Activated CD8-positive, alpha-beta memory T cell treated with anti-CD3 and anti-CD28 coated beads for 36 hours (primary cell): ENCODE results near the gene RIMKLB. TPM values are rescaled to one million over a fixed set of nuclear protein-coding genes. Genes with fewer than 3 reads are reported as not detected.
"Not testable (repeated sequence)": the region's sequence is repeated elsewhere in the genome, so short reads cannot be mapped to it uniquely, and the experiment has no call there.

Experiments
- CTCF ChIA-PET: fragments of 350-600 bp; sonication (Branson Sonifier 250); formaldehyde crosslinking; loops from one replicate; lab custom pipeline; 2021; ENCODE audit warnings: antibody characterized with exemption; lab: Charles Lee
- POLR2A ChIA-PET: fragments of 350-600 bp; sonication (Branson Sonifier 250); formaldehyde crosslinking; loops from one replicate; lab custom pipeline; 2021; ENCODE audit warnings: antibody characterized with exemption; lab: Charles Lee
- total RNA-seq, 2 experiments: library from RNA; stranded (reverse); gene quantifications; one replicate each; pipeline ENCODE4 v1.2.3, GENCODE V29; 2021

The RIMKLB gene
- total RNA-seq, 2 experiments from 2014 or later, result 4.4 to 4.9 TPM

GRCh38 chr12:8801213-8801612 lies 103.4 kb downstream of the RIMKLB start:
- CTCF ChIA-PET, POLR2A ChIA-PET: not testable (repeated sequence)

- CTCF ChIA-PET, POLR2A ChIA-PET: not testable (repeated sequence)
Measured at GRCh38 chr12:8804833-8805232, 107.0 kb downstream of the RIMKLB start.

DNA sequence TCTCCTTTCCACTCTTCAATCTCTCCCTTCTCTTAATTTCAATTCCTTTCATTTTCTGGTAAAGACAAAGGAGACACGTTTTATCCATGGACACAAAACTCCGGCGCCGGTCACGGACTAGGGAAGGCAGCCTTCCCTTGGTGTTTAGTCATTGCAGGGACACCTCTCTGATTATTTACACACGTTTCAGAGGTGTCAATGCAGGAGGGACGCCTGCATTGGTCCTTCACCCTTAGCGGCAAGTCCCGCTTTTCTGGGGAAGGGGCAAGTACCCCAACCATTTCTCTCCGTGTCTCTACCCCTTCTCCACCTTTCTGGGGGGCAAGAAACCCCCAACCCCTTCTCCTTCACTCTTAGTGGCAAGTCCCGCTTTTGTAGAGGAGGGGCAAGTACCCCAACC lies 107.7 kb downstream of the RIMKLB start:
- POLR2A ChIA-PET, CTCF ChIA-PET: not testable (repeated sequence)

- POLR2A ChIA-PET, CTCF ChIA-PET: not testable (repeated sequence)
Measured at GRCh38 chr12:8807084-8807483, 109.3 kb downstream of the RIMKLB start.

DNA sequence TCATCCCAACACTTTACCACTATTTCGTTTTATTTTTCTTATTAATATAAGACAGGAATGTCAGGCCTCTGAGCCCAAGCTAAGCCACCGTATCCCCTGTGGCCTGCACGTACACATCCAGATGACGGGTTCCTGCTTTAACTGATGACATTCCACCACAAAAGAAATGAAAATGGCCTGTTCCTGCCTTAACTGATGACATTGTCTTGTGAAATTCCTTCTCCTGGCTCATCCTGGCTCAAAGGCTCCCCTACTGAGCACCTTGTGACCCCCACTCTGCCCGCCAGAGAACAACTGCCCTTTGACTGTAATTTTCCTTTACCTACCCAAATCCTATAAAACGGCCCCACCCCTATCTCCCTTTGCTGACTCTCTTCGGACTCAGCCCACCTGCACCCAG lies 112.3 kb downstream of the RIMKLB start:
- CTCF ChIA-PET, POLR2A ChIA-PET: not testable (repeated sequence)

GRCh38 chr12:8813572-8814357 lies 116.0 kb downstream of the RIMKLB start:
- CTCF ChIA-PET, result no interaction called here

DNA sequence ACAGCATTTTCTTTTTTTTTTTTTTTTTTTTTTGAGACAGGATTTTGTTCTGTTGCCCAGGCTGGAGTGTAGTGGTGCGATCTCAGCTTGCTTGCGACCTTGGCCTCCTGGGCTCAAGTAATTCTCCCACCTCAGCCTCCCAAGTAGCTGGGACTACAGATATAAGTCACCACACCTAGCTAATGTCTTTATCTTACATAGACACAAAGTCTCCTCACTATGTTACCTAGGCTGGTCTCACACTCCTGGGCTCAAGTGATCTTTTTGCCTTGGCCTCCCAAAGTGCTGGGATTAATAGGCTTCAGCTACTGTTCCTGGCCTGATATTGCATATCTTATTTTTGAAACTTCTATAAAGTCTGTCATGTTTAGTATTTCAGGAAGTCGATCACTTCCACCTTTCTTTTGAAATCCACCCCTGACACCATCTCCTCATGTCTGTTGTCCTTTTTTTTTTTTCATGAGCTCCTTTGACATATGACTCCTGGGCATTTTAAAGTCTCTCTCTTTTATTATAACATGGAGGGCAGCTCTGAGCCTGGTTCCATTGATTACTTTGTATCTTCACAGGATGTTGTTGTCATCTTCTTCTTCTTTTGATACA lies 118.8 kb downstream of the RIMKLB start:
- ChIA-PET POLR2A (no interaction called here), CTCF (no interaction called here)

More at GRCh38 chr12:8813572-8814357, 116.0 kb downstream of the RIMKLB start:
- POLR2A ChIA-PET, result no interaction called here

DNA sequence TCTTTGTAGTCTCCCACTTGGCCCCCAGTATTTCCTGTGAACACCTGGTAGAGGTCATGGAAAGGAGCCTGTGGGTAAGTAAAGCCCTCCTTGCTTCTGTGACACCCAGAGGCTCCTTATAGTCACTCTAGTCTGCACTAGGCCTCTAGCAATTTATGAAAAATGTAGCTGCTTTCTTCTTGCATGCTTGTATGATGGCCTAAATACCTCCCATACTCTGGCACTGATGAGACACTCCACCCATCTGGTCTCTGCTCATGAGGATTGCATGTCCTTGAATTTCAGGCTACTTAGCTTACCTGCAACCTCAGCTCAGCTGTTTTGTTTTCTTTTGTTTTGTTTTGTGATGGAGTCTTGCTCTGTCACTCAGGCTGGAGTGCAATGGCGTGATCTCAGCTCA lies 120.1 kb downstream of the RIMKLB start:
- CTCF ChIA-PET, result interaction anchor here (1.5 kb wide), 1 partner anchor 136 kb away, joined by 3 read pairs; no protein-coding TSS in a partner anchor
- POLR2A ChIA-PET, result no interaction called here

DNA sequence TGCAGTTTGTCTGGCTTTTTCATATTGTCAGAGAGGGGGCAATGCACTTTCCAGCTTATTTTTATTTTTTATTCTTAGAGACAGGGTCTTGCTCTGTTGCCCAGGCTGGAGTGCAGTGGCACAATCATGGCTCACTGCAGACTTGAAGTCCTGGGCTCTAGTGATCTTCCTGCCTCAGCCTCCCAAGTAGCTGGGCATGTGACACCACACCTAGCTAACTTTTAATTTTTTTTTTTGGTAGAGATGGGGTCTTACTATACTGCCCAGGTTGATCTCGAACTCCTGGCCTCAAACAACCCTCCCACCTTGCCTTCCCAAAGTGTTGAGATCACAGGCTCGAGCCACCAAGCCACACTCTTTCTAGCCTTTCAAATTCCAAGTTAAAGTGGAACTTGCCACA lies 120.7 kb downstream of the RIMKLB start:
- POLR2A ChIA-PET, result no interaction called here

GRCh38 chr12:8819666-8819980 lies 121.8 kb downstream of the RIMKLB start:
- ChIA-PET CTCF (no interaction called here), POLR2A (no interaction called here)

More for the DNA sequence above, 120.7 kb downstream of the RIMKLB start:
- CTCF ChIA-PET, result interaction anchor here (1.5 kb wide), 1 partner anchor 137 kb away, joined by 3 read pairs; no protein-coding TSS in a partner anchor

DNA sequence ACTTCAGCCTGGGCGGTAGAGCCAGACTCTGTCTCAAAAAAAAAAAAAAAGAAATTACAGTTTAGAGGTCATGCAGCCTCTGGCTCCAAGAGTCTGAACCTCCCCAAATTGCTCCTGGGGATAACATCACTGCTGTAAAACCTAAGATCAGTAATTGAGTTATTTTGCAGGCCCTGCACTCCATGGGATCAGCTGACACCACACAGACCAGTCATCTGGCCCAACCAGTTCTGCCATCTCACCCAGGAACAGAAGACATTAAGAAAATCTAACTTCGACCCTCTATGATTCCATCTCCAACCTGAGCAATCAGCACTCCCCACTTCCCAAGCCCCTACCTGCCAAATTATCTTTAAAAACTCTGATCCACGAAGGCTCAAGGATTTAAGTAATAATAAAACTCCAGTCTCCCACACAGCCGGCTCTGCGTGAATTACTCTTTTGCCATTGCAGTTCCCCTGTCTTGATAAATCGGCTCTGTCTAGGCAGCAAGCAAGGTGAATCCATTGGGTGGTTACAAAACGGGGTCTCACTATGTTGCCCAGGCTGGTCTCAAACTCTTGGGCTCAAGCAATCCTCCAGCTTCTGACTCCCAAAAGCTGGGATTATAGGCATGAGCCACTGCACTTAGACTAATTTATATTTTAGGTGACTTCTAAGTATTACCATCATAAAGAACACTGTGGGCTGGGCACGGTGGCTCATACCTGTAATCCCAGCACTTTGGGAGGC lies 123.1 kb downstream of the RIMKLB start:
- POLR2A ChIA-PET, CTCF ChIA-PET: not testable (repeated sequence)

DNA sequence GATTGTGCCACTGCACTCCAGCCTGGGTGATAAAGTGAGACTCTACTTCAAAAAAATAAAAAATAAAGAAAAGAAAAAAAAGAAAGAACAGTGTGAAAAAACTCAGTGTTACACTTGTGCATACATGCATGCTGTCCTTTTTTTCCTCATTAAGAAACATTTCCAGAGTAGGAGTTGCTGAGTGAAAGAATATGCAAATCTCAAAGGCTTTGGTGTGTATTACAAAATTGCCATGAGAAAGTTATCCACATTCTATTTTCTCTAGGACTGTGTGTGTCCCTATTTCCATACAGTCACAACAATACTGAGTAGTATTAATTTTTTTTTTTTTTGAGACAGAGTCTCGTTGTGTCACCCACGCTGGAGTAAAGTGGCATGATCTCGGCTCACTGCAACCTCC lies 123.8 kb downstream of the RIMKLB start:
- ChIA-PET POLR2A (no interaction called here), CTCF (no interaction called here)

DNA sequence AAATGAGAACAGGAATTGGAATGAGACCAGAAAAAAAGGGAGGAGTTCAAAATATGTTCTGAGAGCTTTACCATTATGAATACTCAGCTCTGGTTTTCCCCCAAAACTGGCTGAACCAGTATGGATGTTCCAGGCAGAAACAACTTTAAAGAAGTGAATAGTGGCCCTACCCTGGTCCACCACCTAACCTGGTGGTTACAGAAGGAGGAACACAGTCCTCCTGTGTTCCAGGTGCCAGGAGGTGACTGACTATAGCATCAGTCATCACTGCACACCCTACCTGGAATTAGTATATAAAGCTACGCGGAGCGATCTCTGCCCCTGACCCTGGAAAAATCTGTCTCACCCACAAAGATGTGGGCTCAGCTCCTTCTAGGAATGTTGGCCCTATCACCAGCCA lies 124.5 kb downstream of the RIMKLB start, which contains the start of gene A2ML1:
TSS of gene A2ML1 (plus strand) at position 324 of the 400 bp plus-strand sequence. CDS start at position 355, 31 bp downstream.
- ChIA-PET POLR2A (no interaction called here), CTCF (no interaction called here)

DNA sequence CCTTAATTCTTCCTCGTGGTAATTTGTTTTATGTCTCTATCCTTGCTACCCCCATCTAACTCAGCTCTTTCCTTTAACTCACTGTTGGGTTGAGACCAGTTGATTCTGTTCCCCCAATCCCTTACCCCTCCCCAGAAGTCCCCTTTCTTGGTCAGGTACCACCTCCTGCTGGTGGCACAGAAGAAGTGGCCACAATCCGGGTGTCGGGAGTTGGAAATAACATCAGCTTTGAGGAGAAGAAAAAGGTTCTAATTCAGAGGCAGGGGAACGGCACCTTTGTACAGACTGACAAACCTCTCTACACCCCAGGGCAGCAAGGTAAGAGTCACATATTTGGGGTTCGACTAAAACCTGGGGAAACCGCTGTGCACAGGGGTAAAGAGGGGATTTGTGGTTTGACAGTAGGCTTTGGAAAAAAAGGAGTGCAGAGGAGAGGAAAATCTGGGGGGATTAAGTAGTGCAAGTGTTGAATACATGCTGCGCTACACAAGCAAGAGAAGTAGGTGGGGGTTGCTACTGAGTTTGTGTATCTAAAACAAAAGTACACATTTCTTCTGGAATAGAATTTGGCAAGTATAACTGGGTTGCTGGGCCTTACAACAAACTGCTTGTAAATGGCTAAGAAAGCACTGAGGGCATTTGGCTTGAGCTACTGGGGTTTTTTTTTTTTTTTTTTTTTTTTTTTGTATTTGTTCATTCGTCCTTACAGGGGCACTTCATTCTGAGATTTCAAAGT lies 125.9 kb downstream of the RIMKLB start:
- ChIA-PET POLR2A (no interaction called here), CTCF (no interaction called here)

- POLR2A ChIA-PET, result no interaction called here
- CTCF ChIA-PET, result no interaction called here
Measured at GRCh38 chr12:8827551-8828256, 129.9 kb downstream of the RIMKLB start.

DNA sequence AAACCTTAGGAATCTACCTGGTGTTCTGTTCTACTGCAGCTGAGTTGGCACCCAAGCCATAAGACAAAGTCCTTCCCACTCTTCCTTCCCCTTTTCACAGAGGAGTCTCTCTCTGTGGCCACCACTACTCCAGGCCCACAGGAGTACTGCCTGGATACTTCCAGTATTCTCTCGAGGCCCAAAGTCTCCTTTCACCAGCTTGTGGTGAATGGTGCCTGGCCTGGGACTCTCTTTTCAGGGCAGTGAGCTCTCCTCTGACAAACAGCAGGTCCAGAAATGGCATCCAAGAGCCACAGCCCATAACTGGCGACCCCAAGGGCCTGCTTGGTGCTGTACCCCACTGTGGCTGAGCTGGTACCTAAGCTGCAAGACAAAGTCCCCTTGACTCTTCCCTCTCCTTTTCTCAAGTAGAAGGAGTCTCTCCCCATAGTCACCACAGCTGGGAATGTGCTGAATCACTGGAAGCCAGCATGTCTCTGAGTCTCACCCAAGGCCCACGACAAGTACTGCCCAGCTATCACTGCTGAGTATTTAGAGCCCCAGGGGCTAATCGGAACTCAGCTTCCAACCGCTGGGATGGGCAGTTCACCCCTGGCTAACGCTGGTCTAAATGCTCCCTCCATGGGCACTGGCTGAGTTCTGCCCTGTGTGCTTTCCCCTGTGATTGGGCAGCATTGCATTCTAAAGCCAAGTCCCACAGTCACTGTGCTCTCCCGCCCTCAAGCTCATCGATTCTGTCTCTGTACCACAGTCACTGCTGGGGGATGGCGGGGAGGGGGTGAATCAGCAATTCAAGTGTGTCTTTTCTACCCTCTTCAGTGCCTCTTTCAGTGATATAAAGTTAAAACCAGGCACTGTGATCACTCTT lies 130.7 kb downstream of the RIMKLB start:
- POLR2A ChIA-PET, result no interaction called here
- CTCF ChIA-PET, result no interaction called here

DNA sequence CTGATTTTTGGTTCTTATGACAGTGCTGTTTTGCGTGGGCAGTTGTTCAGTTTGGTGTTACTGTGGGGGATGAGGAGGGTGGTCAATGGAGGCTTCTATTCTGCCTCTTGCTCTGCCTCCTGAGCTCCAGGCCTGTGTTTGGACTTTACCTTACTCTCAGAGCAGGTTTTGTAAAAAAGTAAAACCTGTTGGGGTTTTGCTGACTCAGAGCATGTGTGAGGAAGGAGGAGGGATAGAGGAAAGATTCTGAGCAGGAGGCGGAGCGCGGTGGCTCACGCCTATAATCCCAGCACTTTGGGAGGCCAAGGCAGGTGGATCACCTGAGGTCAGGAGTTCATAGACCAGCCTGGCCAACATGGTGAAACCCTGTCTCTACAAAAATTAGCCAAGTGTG lies 131.3 kb downstream of the RIMKLB start:
- ChIA-PET CTCF (no interaction called here), POLR2A (no interaction called here)

DNA sequence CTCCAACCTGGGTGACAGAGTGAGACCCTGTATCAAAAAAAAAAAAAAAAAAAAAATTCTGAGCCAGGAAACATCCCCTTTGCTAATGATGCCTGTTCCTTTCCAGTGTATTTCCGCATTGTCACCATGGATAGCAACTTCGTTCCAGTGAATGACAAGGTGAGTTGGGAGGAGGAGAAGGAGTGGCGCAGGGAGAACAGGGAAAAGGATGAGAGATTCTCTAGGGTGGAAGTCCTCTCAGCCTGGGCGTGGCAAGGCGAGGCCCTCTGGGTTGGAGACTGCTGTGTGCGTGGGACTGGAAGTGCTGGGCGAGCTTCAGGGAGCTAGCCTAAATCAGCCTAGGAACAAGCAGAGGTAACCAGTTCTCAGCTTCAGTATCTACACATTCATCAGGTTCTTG lies 131.8 kb downstream of the RIMKLB start:
- ChIA-PET POLR2A (no interaction called here), CTCF (no interaction called here)
